SU-DHL-6 (cell line): ENCODE results near the gene RAD9A.

Source experiments
- H2AFZ ChIP-seq: fragments of 200-600 bp; sonication (generic); 2 replicates; pipeline ENCODE4 v1.6.1; 2014; ENCODE audit warnings: low read depth, mild to moderate bottlenecking, moderate library complexity, mixed read lengths, antibody characterized with exemption, low read length; ENCODE audit not compliant: severe bottlenecking
- H3F3A ChIP-seq: fragments of 200-600 bp; shearing (Covaris generic); 2 replicates; pipeline ENCODE4 v1.6.0; 2016; ENCODE audit warnings: antibody characterized with exemption, mild to moderate bottlenecking; ENCODE audit not compliant: insufficient read depth
- H3K27ac ChIP-seq: fragments of 200-600 bp; sonication (generic); 2 replicates; pipeline ENCODE4 v1.5.1; 2016; ENCODE audit warnings: low read depth, mild to moderate bottlenecking, low read length, moderate library complexity, mixed read lengths
- H3K27me3 ChIP-seq: fragments of 200-600 bp; sonication (generic), shearing (Covaris generic); 2 replicates; pipeline ENCODE4 v1.6.0; 2014; ENCODE audit warnings: mild to moderate bottlenecking, low read length
- H3K36me3 ChIP-seq: fragments of 200-600 bp; sonication (generic); 2 replicates; pipeline ENCODE4 v1.6.1; 2014; ENCODE audit warnings: mild to moderate bottlenecking, low read length, mixed read lengths
- H3K4me2 ChIP-seq: fragments of 300-600, 200-600 bp; shearing (Covaris generic), sonication (generic); 2 replicates; pipeline ENCODE4 v1.6.0; 2014; ENCODE audit warnings: low read length, low read depth, mild to moderate bottlenecking; ENCODE audit not compliant: poor library complexity, severe bottlenecking
- H3K4me3 ChIP-seq: fragments of 200-600 bp; sonication (generic); 2 replicates; pipeline ENCODE4 v1.5.1; 2014; ENCODE audit warnings: antibody characterized with exemption, low read length, mild to moderate bottlenecking, mixed read lengths; ENCODE audit not compliant: insufficient read depth, poor library complexity, severe bottlenecking
- H3K79me2 ChIP-seq: fragments of 200-600 bp; sonication (generic); 2 replicates; pipeline ENCODE4 v1.6.1; 2014; ENCODE audit warnings: mild to moderate bottlenecking, low read length, moderate library complexity; ENCODE audit not compliant: insufficient read depth
- H3K9ac ChIP-seq: fragments of 200-600 bp; sonication (generic); 2 replicates; pipeline ENCODE4 v1.7.0; 2014; ENCODE audit warnings: mild to moderate bottlenecking, low read length
- H3K9me2 ChIP-seq: fragments of 200-600 bp; sonication (generic); replicated peaks from 2 replicates; pipeline ENCODE4 v1.6.1; 2014; ENCODE audit warnings: low read length; ENCODE audit not compliant: insufficient read depth
- H3K9me3 ChIP-seq: fragments of 200-600 bp; sonication (generic); 2 replicates; pipeline ENCODE4 v1.6.1; 2014; ENCODE audit warnings: low read length, mixed read lengths; ENCODE audit not compliant: insufficient read depth
- H4K20me1 ChIP-seq: fragments of 200-600 bp; sonication (generic); 2 replicates; pipeline ENCODE4 v1.6.1; 2014; ENCODE audit warnings: low read depth, mild to moderate bottlenecking, antibody characterized with exemption, low read length, moderate library complexity, mixed read lengths
- EZH2phosphoT487 ChIP-seq: fragments of 200-600 bp; sonication (generic), shearing (Covaris generic); conservative IDR thresholded peaks from 2 replicates; pipeline ENCODE4 v1.6.1; 2018; ENCODE audit warnings: mild to moderate bottlenecking, antibody characterized with exemption, low read length, moderate library complexity, mixed read lengths
- TF ChIP-seq, protein P1 (sequence below): fragments of 200-600 bp; sonication (generic); IDR thresholded peaks from one replicate; pipeline ENCODE4 v1.5.1; 2017; ENCODE audit warnings: antibody characterized with exemption, mild to moderate bottlenecking, low read length, moderate library complexity; ENCODE audit not compliant: insufficient read depth, poor library complexity, severe bottlenecking

Gene RAD9A

DNA sequence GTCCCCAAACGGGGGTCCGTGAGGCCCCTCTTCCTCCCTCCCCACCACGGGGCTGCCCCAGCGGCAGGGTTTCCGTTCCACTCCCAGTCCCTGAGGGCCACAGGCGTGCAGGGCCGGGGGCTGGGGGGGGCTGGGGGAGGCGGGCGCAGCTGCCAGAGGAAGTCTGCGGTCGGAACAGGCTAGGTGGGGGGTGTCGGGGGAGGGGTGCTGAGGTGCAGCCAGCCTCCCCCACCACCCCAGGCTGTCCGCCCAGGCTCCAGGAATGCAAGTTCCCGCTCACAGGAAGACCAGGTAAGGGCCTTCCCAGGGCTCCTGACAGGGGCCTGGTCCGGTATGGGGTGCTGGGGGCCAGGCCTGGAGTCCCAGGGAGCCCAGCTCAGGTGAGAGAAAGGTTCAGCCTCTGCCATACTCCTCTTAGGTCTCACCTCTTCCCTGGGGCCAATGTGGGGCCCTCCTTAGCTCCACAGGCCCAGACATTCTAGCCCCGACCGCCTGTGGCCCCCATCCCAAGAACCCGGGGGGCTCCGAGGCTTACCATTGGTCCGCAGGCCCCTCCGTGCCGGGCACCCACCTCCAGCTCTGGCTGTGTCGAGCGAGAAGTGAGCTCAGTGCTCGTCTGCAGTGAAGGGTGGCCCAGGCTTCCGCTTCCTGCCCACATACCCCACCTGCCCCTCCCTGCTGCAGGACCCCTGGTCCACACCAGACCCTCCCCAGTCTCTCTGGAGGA, 45.5 kb downstream of the RAD9A start, which contains the start of gene PTPRCAP:
Gene PTPRCAP (minus strand): TSS at position 601 of the 727 bp plus-strand sequence. CDS start 63 bp downstream, at position 538.
- Histone ChIP-seq H3K4me2 (peak within 1 kb of the TSS; percentile 99), H3K27ac (peak within 1 kb of the TSS; percentile 100), H3K9me3 (no peaks in the 10 kb centered on the region), H3K27me3 (no peaks in the 10 kb centered on the region), H3K36me3 (no peaks in the 10 kb centered on the region), H4K20me1 (no peaks in the 10 kb centered on the region), H2AFZ (no peak within 1 kb of the TSS), H3K9me2 (no peaks in the 10 kb centered on the region), H3K4me3 (peak within 1 kb of the TSS; percentile 96), H3K9ac (peak within 1 kb of the TSS; percentile 100), H3F3A (peaks cover 82% of the 10 kb centered on the region), H3K79me2 (peaks cover 24% of the 10 kb centered on the region; the same call in 1 of the 2 replicates)
- TF ChIP-seq EZH2phosphoT487, result no peak
- TF ChIP-seq, protein P1, sequence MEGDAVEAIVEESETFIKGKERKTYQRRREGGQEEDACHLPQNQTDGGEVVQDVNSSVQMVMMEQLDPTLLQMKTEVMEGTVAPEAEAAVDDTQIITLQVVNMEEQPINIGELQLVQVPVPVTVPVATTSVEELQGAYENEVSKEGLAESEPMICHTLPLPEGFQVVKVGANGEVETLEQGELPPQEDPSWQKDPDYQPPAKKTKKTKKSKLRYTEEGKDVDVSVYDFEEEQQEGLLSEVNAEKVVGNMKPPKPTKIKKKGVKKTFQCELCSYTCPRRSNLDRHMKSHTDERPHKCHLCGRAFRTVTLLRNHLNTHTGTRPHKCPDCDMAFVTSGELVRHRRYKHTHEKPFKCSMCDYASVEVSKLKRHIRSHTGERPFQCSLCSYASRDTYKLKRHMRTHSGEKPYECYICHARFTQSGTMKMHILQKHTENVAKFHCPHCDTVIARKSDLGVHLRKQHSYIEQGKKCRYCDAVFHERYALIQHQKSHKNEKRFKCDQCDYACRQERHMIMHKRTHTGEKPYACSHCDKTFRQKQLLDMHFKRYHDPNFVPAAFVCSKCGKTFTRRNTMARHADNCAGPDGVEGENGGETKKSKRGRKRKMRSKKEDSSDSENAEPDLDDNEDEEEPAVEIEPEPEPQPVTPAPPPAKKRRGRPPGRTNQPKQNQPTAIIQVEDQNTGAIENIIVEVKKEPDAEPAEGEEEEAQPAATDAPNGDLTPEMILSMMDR, result no peak

DNA sequence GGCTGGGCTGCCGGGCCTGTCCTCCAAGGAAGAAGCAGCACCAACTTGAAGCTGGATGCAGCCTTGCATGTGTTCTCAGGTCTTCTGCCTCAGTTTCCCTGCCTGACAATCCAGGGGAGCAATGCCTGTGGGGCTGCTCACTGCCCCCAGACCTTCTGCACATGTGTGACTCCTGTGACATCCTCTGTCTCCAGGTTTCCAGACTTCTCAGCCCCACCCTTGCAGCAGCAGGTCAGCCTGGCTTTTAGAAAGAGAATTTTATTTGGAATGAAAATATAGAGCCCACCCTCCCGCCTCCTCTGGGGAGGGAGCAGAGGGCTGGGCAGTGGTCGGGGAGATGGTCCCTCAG, 46.0 kb downstream of the RAD9A start:
- TF ChIP-seq, protein P1, result no peak
- TF ChIP-seq EZH2phosphoT487, result no peak
- Histone ChIP-seq H3K9me3 (no peaks in the 10 kb centered on the region), H3F3A (peaks cover 88% of the 10 kb centered on the region), H2AFZ (no peak overlapping the region), H3K9me2 (no peaks in the 10 kb centered on the region), H3K27me3 (no peaks in the 10 kb centered on the region), H3K36me3 (no peaks in the 10 kb centered on the region), H3K27ac (peak overlapping the region; percentile 100), H3K4me3 (peak overlapping the region; percentile 96), H3K9ac (peak overlapping the region; percentile 100), H3K79me2 (peaks cover 24% of the 10 kb centered on the region; the same call in 1 of the 2 replicates), H3K4me2 (peak overlapping the region; percentile 99), H4K20me1 (no peaks in the 10 kb centered on the region)

DNA sequence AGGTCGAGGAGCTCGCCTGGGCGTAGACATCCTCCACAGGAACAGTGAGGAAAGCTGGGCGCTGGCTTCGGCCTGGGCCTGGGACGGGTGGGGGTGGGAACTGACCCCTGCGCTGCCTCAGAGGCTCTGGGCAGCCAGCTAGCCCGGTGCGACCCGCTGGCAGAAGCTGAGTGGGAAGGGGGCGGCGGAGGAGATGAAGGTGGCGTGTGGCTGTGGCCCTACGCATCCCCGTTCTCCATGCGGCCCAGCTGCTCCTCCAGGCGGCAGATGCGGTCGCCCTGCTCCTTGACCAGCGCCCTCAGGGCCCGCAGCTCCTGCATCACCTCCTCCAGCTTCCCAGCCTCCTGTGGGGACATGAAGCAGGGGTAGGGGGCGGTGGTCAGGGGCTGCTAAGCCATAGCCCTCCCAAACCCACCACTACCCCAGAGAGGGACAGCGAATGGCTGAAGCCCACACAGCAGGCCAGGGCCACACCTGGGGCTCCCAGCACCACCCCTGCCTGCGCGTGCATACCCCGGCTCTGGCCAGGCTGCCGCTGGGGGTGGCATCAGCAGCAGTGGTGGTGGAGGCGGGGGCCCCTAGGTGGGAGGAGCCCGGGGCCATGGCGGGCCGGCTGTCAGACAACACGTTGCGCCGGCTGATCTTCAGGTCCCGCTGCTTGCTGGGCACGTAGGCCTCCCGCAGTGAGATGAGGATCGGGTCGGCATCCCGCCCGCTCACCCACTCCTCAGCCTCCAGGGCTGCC, 46.5 kb downstream of the RAD9A start:
- H3K9me2 ChIP-seq, result no peaks in the 10 kb centered on the region
- peak overlapping the region; percentile 96 for H3K4me3 ChIP-seq
- H3K79me2 ChIP-seq, result peaks cover 24% of the 10 kb centered on the region; the same call in 1 of the 2 replicates
- H4K20me1 ChIP-seq, result no peaks in the 10 kb centered on the region
- TF ChIP-seq EZH2phosphoT487, result no peak
- TF ChIP-seq, protein P1, result no peak
- no peaks in the 10 kb centered on the region for H3K9me3 ChIP-seq
- H2AFZ ChIP-seq, result no peak overlapping the region
- no peaks in the 10 kb centered on the region for H3K36me3 ChIP-seq
- peak overlapping the region; percentile 100 for H3K9ac ChIP-seq
- peak overlapping the region; percentile 99 for H3K4me2 ChIP-seq
- H3F3A ChIP-seq, result peaks cover 90% of the 10 kb centered on the region
- H3K27ac ChIP-seq, result peak overlapping the region; percentile 100
- H3K27me3 ChIP-seq, result no peaks in the 10 kb centered on the region
